ENCODE measurements around the gene IFT80.

GRCh38 chr3:160302806-160303205 is 96.2 kb downstream of the IFT80 start:
- TF ChIP-seq CTCF (IDR thresholded peaks at IDR 0.05): no peak
- no peak for TF ChIP-seq POLR2A (IDR thresholded peaks at IDR 0.05)
